Endothelial cell of umbilical vein (primary cell): ENCODE results near the gene BABAM2.

ENCODE experiments used
- POLR2AphosphoS5 ChIP-seq: IDR thresholded peaks from 2 replicates; pipeline ENCODE4 v1.6.1; 2012; ENCODE audit warnings: low read depth, mild to moderate bottlenecking, control low read depth, low read length, moderate library complexity; ENCODE audit not compliant: insufficient read depth
- TF ChIP-seq, protein P1 (sequence below), 2 donors: IDR thresholded peaks; 1 replicate in 1 of 2; 2 replicates in 1 of 2; pipeline ENCODE4 v1.5.1; 2011; ENCODE audit warnings: low read length in 2 of 2, mild to moderate bottlenecking in 2 of 2, moderate library complexity in 2 of 2, control low read depth in 1 of 2, inconsistent platforms in 1 of 2, low read depth in 1 of 2; ENCODE audit not compliant: insufficient read depth in 1 of 2; ENCODE audit errors: extremely low read depth in 1 of 2

DNA sequence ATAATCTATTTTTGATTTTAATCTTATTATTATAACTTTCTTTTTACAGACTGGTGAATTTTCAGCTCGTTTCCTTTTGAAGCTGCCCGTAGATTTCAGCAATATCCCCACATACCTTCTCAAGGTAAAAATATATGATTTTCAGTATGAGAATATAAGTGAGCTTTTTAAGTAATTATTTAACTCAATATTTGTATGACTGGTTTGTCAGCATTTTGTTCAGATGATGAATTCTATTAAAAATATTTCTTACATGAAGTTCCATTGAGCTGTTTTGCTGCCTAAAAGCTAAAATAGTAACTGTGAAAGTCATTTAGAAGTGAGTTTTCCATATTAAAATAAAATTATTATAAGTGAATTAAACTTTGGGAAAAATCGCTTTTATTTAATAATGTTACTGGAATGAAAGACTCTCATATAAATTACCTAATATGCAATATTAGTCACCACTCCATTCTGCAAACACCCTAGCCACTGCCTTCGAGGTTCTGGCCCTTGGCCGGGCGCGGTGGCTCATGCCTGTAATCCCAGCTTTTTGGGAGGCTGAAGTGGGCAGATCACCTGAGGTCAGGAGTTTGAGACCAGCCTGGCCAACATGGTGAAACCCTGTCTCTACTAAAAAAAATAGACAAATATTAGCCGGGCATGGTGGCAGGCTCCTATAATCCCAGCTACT, 155.3 kb downstream of the BABAM2 start:
- TF ChIP-seq, protein P1, sequence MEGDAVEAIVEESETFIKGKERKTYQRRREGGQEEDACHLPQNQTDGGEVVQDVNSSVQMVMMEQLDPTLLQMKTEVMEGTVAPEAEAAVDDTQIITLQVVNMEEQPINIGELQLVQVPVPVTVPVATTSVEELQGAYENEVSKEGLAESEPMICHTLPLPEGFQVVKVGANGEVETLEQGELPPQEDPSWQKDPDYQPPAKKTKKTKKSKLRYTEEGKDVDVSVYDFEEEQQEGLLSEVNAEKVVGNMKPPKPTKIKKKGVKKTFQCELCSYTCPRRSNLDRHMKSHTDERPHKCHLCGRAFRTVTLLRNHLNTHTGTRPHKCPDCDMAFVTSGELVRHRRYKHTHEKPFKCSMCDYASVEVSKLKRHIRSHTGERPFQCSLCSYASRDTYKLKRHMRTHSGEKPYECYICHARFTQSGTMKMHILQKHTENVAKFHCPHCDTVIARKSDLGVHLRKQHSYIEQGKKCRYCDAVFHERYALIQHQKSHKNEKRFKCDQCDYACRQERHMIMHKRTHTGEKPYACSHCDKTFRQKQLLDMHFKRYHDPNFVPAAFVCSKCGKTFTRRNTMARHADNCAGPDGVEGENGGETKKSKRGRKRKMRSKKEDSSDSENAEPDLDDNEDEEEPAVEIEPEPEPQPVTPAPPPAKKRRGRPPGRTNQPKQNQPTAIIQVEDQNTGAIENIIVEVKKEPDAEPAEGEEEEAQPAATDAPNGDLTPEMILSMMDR (IDR thresholded peaks at IDR 0.05; ENCODE audit: extremely low read depth in 1 of 2, insufficient read depth in 1 of 2, low read depth in 1 of 2, low read length in 2 of 2): no peak
- no peak for TF ChIP-seq POLR2AphosphoS5
